Measurements from ENCODE around the gene ANKRD13A. TPM values are rescaled to one million over a fixed set of nuclear protein-coding genes. Genes with fewer than 3 reads are reported as not detected.

ANKRD13A gene
- total RNA-seq, 4 donors from 2014 or later: 19.0 to 29.3 (median 20.5) TPM

- in situ Hi-C loops (cut with MboI; ENCODE audit: low sequenced_read_pairs in 4 of 4): no loop called here
- Histone ChIP-seq H3K36me3 (peaks cover 0 to 41% of the 10 kb centered on the region in 2 donors), H3K4me3 (no peak overlapping the region), H3K9me3 (no peaks in the 10 kb centered on the region), H3K27me3 (no peaks in the 10 kb centered on the region), H3K27ac (peak overlapping the region in 2 of 4 donors; percentile 33 to 46), H3K4me1 (peaks cover 13 to 14% of the 10 kb centered on the region in 2 donors)
- no peak for ATAC-seq
- intact Hi-C loops (cut with DNase I; ENCODE audit: low total_unique reads): no loop called here
- DNase-seq: no peak
- no peak for TF ChIP-seq POLR2A (IDR thresholded peaks at IDR 0.05)
- no peak for TF ChIP-seq CTCF (IDR thresholded peaks at IDR 0.05 in 4 of 5, conservative IDR thresholded peaks at IDR 0.05 in 1 of 5)
Measured at GRCh38 chr12:109968032-109968420, 31.2 kb upstream of the ANKRD13A start.

GRCh38 chr12:109968801-109969200, 30.4 kb upstream of the ANKRD13A start:
- in situ Hi-C loops (cut with MboI; ENCODE audit: low sequenced_read_pairs in 4 of 4): no loop called here
- Histone ChIP-seq H3K4me1 (peaks cover 7 to 11% of the 10 kb centered on the region in 2 donors), H3K27ac (no peak overlapping the region), H3K9me3 (no peaks in the 10 kb centered on the region), H3K27me3 (no peaks in the 10 kb centered on the region), H3K4me3 (no peak overlapping the region), H3K36me3 (peaks cover 0 to 47% of the 10 kb centered on the region in 2 donors)
- DNase-seq: no peak
- TF ChIP-seq POLR2A (IDR thresholded peaks at IDR 0.05) (no peak), CTCF (IDR thresholded peaks at IDR 0.05 in 4 of 5, conservative IDR thresholded peaks at IDR 0.05 in 1 of 5) (no peak)
- intact Hi-C loops (cut with DNase I; ENCODE audit: low total_unique reads): no loop called here
- no peak for ATAC-seq

GRCh38 chr12:109972821-109973220, 26.4 kb upstream of the ANKRD13A start:
- H3K4me1 ChIP-seq: no peaks in the 10 kb centered on the region
- H3K9me3 ChIP-seq: no peaks in the 10 kb centered on the region
- in situ Hi-C loops (cut with MboI; ENCODE audit: low sequenced_read_pairs in 4 of 4): no loop called here
- no peak overlapping the region for H3K4me3 ChIP-seq
- peaks cover 0 to 86% of the 10 kb centered on the region in 2 donors for H3K36me3 ChIP-seq
- ATAC-seq (no peak), DNase-seq (no peak)
- H3K27me3 ChIP-seq: no peaks in the 10 kb centered on the region
- H3K27ac ChIP-seq: no peak overlapping the region
- TF ChIP-seq POLR2A (IDR thresholded peaks at IDR 0.05) (no peak), CTCF (IDR thresholded peaks at IDR 0.05 in 4 of 5, conservative IDR thresholded peaks at IDR 0.05 in 1 of 5) (no peak)
- intact Hi-C loops (cut with DNase I; ENCODE audit: low total_unique reads): no loop called here

- Histone ChIP-seq H3K4me1 (no peaks in the 10 kb centered on the region), H3K9me3 (no peaks in the 10 kb centered on the region), H3K36me3 (peaks cover 9 to 98% of the 10 kb centered on the region in 2 donors), H3K27me3 (no peaks in the 10 kb centered on the region), H3K4me3 (no peak overlapping the region), H3K27ac (no peak overlapping the region)
- DNase-seq (no peak), ATAC-seq (no peak)
- intact Hi-C loops (cut with DNase I; ENCODE audit: low total_unique reads) (no loop called here), in situ Hi-C loops (cut with MboI; ENCODE audit: low sequenced_read_pairs in 4 of 4) (no loop called here)
- no peak for TF ChIP-seq POLR2A (IDR thresholded peaks at IDR 0.05)
- TF ChIP-seq CTCF (IDR thresholded peaks at IDR 0.05 in 4 of 5, conservative IDR thresholded peaks at IDR 0.05 in 1 of 5): no peak
Measured at GRCh38 chr12:109981311-109981710, 17.9 kb upstream of the ANKRD13A start.

GRCh38 chr12:109982210-109982609, 17.0 kb upstream of the ANKRD13A start:
- ATAC-seq (no peak), DNase-seq (no peak)
- in situ Hi-C loops (cut with MboI; ENCODE audit: low sequenced_read_pairs in 4 of 4): no loop called here
- Histone ChIP-seq H3K4me3 (no peak overlapping the region), H3K27me3 (no peaks in the 10 kb centered on the region), H3K4me1 (no peaks in the 10 kb centered on the region), H3K27ac (no peak overlapping the region), H3K36me3 (peaks cover 9 to 96% of the 10 kb centered on the region in 2 donors), H3K9me3 (no peaks in the 10 kb centered on the region)
- TF ChIP-seq POLR2A (IDR thresholded peaks at IDR 0.05) (no peak), CTCF (IDR thresholded peaks at IDR 0.05 in 4 of 5, conservative IDR thresholded peaks at IDR 0.05 in 1 of 5) (no peak)
- intact Hi-C loops (cut with DNase I; ENCODE audit: low total_unique reads): no loop called here
